Osteocyte (in vitro differentiated cells): Measurements from ENCODE around the gene PPP2R1A. TPM values are rescaled to one million over a fixed set of nuclear protein-coding genes. Genes with fewer than 3 reads are reported as not detected.

Source experiments
- DNase-seq: peaks from one replicate; pipeline ENCODE4 v3.0.0; 2021; ENCODE audit warnings: mixed read lengths; ENCODE audit not compliant: unreplicated experiment; ENCODE audit errors: extremely low spot score
- H3K27ac Mint-ChIP-seq: one replicate; pipeline ENCODE4 v1.8.0; 2021; ENCODE audit warnings: mild to moderate bottlenecking, mixed read lengths; ENCODE audit not compliant: unreplicated experiment
- H3K27me3 Mint-ChIP-seq: one replicate; pipeline ENCODE4 v1.8.0; 2021; ENCODE audit warnings: mixed read lengths; ENCODE audit not compliant: unreplicated experiment
- H3K36me3 Mint-ChIP-seq: one replicate; pipeline ENCODE4 v1.8.0; 2021; ENCODE audit warnings: mixed read lengths; ENCODE audit not compliant: unreplicated experiment
- H3K4me1 Mint-ChIP-seq: one replicate; pipeline ENCODE4 v1.8.0; 2021; ENCODE audit warnings: mixed read lengths; ENCODE audit not compliant: unreplicated experiment
- H3K4me3 Mint-ChIP-seq: one replicate; pipeline ENCODE4 v1.8.0; 2021; ENCODE audit warnings: mild to moderate bottlenecking, moderate library complexity, mixed read lengths; ENCODE audit not compliant: unreplicated experiment
- H3K9me3 Mint-ChIP-seq: one replicate; pipeline ENCODE4 v1.8.0; 2021; ENCODE audit warnings: mixed read lengths; ENCODE audit not compliant: unreplicated experiment
- CTCF ChIP-seq: fragments of 200-600 bp; sonication (generic); IDR thresholded peaks from 2 replicates; pipeline ENCODE4 v1.5.0; 2021; ENCODE audit warnings: antibody characterized with exemption, mild to moderate bottlenecking, moderate library complexity
- total RNA-seq: library from RNA; stranded (reverse); gene quantifications from 2 replicates; pipeline ENCODE4 v1.2.1, GENCODE V29; 2021

The PPP2R1A gene
- total RNA-seq, 1 donor from 2014 or later, result 269 TPM

GRCh38 chr19:52191389-52191788, 1.5 kb downstream of the PPP2R1A start:
- Mint-ChIP-seq H3K27ac (peak overlapping the region; percentile 21), H3K4me3 (peak overlapping the region; percentile 98), H3K36me3 (peaks cover 27% of the 10 kb centered on the region), H3K27me3 (no peaks in the 10 kb centered on the region), H3K4me1 (peaks cover 37% of the 10 kb centered on the region), H3K9me3 (no peaks in the 10 kb centered on the region)
- no peak for DNase-seq
- no peak for TF ChIP-seq CTCF

- Mint-ChIP-seq H3K4me3 (peak overlapping the region; percentile 98), H3K4me1 (peaks cover 37% of the 10 kb centered on the region), H3K36me3 (peaks cover 30% of the 10 kb centered on the region), H3K9me3 (no peaks in the 10 kb centered on the region), H3K27ac (peak overlapping the region; percentile 36), H3K27me3 (no peaks in the 10 kb centered on the region)
- no peak for TF ChIP-seq CTCF
- DNase-seq, result no peak
Measured at GRCh38 chr19:52191951-52192350, 2.1 kb downstream of the PPP2R1A start.

GRCh38 chr19:52196256-52196967, 6.6 kb downstream of the PPP2R1A start:
- Mint-ChIP-seq H3K36me3 (peaks cover 37% of the 10 kb centered on the region), H3K4me1 (peaks cover 34% of the 10 kb centered on the region), H3K4me3 (no peak overlapping the region), H3K27ac (no peak overlapping the region), H3K9me3 (no peaks in the 10 kb centered on the region), H3K27me3 (no peaks in the 10 kb centered on the region)
- DNase-seq, result no peak
- TF ChIP-seq CTCF, result no peak

- Mint-ChIP-seq H3K36me3 (peaks cover 41% of the 10 kb centered on the region), H3K27ac (peak overlapping the region; percentile 25), H3K9me3 (no peaks in the 10 kb centered on the region), H3K27me3 (no peaks in the 10 kb centered on the region), H3K4me3 (no peak overlapping the region), H3K4me1 (peaks cover 20% of the 10 kb centered on the region)
- DNase-seq, result no peak
- no peak for TF ChIP-seq CTCF
Measured at GRCh38 chr19:52197964-52198363, 8.1 kb downstream of the PPP2R1A start.

- TF ChIP-seq CTCF, result no peak
- peaks cover 18% of the 10 kb centered on the region for H3K4me1 Mint-ChIP-seq
- DNase-seq, result no peak
- no peaks in the 10 kb centered on the region for H3K27me3 Mint-ChIP-seq
- H3K27ac Mint-ChIP-seq, result no peak overlapping the region
- H3K36me3 Mint-ChIP-seq, result peaks cover 40% of the 10 kb centered on the region
- no peak overlapping the region for H3K4me3 Mint-ChIP-seq
- no peaks in the 10 kb centered on the region for H3K9me3 Mint-ChIP-seq
Measured at GRCh38 chr19:52198678-52199077, 8.8 kb downstream of the PPP2R1A start.
